GM18511 (cell line): Measurements from ENCODE around the gene RAB6B.

Source experiments
- ATAC-seq: cut with Tn5 transposase; IDR thresholded peaks from one replicate; pipeline ENCODE4 v1.9.1; 2021; ENCODE audit warnings: mild to moderate bottlenecking, moderate library complexity; ENCODE audit not compliant: unreplicated experiment

The RAB6B gene

GRCh38 chr3:133776794-133777438 is 118.8 kb downstream of the RAB6B start:
- no peak for ATAC-seq

- no peak for ATAC-seq
These were observed 119.8 kb downstream of the RAB6B start for GRCh38 chr3:133775835-133776234.

- no peak for ATAC-seq
These were observed 120.4 kb downstream of the RAB6B start for GRCh38 chr3:133775309-133775708.
